Right renal pelvis (tissue), 4 donors: ENCODE results near the gene FHIT. TPM values are rescaled to one million over a fixed set of nuclear protein-coding genes. Genes with fewer than 3 reads are reported as not detected.

Experiments
- DNase-seq, 4 donors: peaks; one replicate each; pipeline ENCODE4 v3.0.0-alpha.2; 2013; ENCODE audit warnings: low read depth in 4 of 4, low spot score in 3 of 4, missing footprints in 1 of 4
- polyA plus RNA-seq, 4 donors: library from polyadenylated mRNA; unstranded; fragments of 120-200 nt; gene quantifications; one replicate each; pipeline ENCODE4 v1.2.1, GENCODE V29; 2013; ENCODE audit not compliant: insufficient read length in 4 of 4

The FHIT gene
- polyA plus RNA-seq, 4 donors = 24.5 to 27.4 (median 26.6) TPM

DNA sequence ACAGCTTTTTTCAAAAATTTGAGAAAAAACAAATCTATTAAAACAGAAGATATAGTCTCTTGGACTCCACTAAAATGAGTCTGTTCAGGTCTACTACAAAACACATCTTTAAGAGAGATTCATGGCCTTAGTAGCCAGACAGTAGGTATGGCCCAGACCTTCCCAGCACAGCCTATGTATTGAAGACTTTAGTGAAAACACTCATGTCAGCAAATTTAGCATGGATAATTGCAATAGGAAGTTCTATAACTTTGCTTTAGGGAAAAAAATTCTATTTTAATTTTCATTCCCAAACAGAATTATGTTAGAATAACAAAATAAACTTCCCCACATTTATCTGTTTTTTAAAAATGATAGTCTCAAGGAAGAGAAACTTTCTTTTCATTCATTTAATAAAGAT, 976.6 kb downstream of the FHIT start:
- DNase-seq = no peak

DNA sequence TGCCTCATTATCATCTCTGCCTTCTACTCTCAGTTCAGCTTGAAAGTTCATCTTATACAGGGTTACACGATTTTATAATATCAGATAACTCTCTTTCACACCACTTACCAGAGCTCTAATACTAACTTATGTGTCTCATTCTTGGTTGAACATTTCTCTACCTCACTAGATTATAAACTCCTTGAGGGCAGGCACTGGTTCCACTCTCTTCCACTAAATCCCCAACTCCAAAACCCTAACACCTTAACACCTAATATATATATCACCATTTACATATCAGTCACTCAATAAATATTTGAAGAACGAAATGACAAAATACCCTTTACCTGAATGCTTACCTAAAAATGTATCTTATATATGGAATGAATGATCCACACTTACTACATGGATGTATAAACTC, 977.2 kb downstream of the FHIT start:
- DNase-seq = no peak

DNA sequence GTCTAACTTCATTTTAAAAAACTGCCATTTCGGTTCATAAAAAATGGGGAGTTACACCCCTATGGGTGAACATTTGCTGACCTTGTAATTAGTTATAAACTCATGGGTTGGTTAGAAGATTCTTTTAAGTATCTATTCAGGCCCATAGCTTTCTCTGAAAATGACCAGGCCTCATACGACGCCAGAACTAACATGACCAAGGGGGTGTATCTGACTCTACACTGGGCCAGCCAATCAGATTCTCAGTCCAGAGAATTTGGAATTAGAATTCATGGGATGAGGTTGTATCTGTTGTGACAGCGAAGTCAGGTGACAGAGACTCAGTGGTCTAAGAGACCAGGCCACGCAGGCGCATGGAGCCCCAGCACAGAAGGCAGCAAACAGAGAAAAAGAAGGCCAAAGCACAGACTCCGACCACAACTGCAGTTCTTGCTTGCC, 981.4 kb downstream of the FHIT start:
- DNase-seq = no peak

DNA sequence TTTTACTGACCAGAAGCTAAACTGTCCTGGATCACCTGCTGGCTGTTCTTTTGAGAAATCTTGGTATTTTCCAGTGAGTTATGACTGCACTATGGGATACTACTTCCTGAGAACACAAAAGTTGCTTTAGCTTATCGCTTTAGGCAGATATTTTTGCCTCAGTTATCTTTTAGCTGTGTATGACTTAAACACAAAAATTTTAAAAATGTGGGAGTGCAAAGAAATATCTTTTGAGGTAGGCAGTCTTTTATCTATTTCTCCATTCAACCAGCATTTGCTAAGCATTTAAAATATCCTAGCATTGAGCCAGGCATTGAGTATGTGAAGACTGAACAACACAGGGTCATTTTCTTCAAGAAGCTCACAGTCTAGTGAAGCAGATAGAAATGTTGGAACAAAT, 981.9 kb downstream of the FHIT start:
- no peak for DNase-seq

DNA sequence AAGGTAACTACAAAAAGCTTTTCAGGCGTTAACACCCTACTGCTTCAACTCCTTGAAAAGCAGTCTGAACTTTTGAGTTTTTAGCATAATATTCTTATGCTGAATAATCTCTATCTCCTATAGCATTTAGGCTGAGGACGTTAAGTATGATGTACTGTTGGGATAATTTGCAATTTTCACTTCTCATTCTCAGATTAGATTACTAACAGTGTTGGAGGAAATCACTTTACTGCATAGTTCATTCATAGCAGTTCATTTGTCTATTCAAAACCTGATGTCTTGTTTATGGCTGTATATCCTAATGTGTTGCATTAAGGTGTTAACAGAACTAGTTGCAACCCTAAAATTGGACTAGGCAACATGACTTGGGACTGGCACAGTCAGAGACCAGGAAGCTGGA, 983.1 kb downstream of the FHIT start:
- DNase-seq = no peak

DNA sequence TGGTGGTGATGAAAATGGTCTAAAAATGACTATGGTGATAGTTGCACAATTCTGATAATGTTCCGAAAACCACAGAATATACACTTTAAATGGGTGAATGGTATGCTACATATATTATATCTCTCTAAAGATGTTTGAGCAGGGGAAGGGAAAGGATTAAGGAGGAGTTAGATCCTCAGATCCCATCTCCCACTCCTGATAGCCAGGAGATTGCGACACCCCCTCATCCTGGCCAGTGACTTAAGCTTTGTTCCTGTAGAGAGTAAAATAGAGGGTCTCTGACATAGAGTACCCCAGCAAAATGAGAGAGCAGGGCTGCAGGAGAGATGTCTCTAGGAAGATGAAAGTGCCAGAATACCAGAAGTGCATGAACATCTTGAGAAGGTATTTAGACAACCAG, 984.8 kb downstream of the FHIT start:
- DNase-seq = no peak

DNA sequence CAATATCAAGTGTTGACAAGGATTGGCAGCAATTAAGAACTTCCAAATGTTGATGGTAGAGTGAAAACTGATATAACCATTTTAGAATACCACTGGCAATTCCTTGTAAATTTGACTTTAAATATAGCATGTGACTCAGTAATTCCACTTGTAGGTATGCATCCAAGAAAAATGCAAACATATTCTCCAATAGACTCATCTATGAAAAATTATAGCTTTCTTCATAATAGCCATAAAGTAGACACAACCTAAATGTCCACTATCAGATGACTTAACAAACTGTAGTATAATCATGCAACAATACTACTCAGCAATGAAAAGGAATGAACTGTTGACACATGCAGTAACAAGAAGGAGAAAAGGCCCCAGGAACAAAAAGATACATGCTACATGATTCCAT, 988.1 kb downstream of the FHIT start:
- DNase-seq = no peak

DNA sequence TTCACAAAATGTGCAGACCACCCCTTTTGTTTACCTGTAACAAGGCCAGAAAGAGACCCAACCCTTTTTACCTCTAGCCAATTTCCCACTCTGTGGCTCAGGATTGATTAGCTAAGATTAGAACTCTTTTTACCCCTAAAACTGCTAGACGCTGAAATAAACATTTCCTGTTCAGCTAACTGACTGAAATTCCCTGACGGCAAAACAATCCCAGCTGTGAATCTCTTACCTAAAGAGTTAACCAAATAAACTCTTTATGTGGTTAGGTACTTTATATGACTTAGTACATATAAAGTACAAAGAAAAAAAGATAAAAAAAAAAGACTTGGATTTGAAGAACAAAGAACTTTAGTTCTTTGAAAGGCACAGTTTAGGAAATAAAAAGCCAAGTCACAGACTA, 988.7 kb downstream of the FHIT start:
- no peak for DNase-seq

DNA sequence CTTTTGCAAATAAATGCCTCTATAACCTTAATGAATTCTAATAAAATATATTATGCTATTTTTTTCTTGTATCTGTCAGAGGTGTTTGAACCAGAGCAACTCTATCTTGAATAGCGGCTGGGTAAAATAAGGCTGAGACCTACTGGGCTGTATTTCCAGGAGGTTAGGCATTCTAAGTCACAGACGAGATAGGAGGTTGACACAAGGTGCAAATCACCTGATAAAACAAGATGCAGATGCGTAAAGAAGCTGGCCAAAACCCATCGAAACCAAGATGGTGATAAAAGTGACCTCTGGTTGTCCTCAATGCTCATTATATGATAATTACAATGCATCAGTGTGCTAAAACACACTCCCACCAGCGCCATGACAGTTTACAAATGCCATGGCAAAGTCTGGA, 990.7 kb downstream of the FHIT start:
- DNase-seq = no peak

DNA sequence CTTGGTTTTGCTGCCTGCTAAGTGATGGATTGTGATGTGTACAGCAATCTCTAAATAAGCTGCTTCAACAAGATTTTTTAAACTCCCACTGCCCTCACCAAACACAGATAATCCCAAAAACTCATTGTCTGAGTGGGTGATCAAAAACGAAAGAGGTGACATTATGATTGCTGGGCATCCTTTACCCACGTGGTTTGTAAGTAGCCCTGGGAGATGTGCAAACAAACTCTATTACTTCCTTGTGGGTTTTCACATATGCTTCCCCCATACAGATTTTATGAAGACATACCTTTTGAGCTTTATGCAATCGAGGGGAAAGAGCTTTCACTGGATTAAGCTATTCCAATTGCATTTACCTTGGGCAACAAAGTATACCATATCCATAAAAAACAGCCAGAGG, 1000.4 kb downstream of the FHIT start:
- DNase-seq = no peak

DNA sequence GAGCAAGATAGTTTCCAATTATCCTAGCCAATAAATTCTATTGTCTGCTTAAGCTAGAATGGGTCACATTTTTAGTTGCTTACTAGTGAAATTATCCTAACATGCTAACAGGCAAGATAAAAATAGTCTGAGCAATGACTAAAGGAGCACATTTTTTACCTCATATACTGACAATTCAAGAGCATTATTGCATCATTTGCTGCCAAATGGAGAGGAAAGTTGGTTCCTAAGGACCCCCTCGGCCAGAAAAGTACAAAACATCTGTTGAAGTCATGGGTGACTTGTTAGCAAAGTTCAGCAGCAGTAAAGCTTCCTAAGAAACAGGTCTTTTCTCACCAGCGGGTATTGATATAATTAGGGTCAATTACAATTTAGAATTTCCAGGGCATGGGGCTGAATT, 1001.0 kb downstream of the FHIT start:
- DNase-seq = no peak

DNA sequence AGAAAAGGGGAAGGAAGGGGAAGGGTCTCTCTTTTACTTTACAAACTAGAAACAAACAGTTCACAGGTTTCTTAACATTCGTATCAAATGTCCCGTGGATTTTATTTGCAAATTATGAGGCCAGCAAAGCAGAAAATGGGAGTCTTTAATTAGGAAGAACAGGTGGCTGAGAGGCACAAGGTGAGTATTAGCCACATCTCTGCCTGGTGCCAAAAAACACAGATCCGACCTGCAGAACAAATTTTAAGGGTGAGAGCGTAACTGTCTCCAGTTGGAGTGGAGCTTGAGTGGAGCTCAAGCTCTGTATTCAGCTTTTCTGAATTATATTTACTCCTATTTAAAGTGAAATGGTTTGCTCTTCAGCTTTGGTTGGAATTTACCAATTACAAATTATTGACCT, 1004.9 kb downstream of the FHIT start:
- no peak for DNase-seq

DNA sequence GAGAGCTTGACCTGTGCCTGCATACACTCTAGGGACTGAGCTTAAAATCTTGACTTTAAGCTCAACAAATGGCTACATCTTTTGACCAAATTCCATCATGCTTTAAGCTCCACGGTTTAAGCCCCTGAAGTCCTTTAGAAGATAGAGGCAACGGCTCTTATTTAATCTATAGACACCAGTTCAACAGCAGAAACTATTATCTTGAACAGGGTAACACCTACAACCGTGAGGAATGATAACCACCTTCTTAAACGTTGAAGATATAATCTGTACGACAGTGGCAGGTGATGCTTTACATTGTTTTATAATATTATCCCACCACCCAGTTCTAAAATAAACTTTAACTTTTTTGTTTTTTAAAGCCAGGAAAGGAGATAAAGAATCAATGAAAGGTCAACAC, 1007.8 kb downstream of the FHIT start:
- no peak for DNase-seq

DNA sequence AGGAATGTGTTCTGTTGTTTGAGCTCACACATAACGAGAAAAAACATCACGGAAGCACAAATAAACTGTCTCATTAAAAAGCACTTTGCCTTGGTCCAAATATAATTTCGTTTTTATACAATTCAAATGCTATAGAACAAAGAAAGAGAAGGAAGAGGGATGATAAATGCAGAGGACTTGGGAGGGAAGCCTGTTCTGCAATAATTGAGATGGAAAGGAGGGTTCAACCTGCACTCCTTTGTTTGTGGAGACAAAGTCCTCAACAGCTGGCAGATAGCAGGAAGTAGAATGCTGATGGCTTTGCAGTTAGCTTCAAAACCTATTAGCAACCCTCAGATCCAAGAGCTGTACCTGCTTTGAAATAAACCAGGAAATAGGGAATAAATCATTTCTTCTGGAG, 1010.8 kb downstream of the FHIT start:
- no peak for DNase-seq

DNA sequence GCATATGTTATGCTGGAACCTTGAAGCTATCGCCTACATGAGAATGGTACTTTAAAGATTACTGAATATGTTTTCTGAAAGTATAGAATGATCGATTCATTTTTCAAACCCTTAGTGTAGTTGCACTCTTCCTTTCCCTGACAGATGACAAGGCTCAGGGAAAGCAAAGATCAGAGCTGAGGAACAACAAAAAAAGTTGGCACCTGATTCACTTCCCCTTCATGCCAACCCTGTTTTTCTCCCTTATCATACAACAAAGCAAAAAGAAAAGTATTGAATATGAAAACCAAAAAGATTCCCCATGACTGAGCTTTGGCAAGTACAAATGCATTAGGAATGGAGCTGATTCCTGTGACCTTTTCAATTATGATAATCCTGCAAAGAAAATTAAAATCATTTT, 1012.7 kb downstream of the FHIT start:
- DNase-seq = no peak

DNA sequence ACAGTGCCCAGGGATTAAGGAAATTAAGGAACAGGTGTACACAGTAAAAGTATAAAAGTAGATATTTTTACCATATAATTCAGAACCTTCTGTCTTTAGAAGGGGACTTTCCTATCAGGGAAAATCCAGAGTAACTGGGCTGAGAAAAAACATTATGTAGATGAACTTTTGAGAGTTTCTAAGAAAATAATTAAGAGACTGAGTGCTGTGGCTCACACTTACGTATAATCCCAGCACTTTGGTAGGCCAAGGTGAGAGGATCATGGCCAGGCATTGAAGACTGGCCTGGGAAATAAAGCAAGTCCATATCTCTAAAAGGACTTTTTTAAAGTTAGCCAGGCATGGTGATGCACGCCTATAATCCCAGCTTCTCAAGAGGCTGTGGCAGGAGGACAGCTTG, 1021.8 kb downstream of the FHIT start:
- DNase-seq = no peak

DNA sequence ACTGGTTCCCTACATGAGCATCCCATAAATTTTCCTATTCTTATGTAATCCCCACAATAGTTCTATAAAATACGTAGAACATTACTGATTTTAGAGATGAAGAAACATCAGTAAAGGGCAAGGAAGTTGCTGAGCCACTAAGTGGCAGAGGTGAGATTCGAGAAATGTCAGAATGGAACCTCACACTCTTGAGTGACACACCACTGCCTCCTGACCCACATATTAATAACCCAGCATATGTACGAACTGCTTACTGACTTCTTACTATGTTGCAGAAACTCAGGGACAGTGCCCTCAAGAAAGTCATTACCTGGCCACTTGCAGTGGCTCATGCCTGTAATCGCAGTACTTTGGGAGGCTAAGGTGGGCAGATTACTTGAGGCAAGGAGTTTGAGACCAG, 1022.4 kb downstream of the FHIT start:
- no peak for DNase-seq

DNA sequence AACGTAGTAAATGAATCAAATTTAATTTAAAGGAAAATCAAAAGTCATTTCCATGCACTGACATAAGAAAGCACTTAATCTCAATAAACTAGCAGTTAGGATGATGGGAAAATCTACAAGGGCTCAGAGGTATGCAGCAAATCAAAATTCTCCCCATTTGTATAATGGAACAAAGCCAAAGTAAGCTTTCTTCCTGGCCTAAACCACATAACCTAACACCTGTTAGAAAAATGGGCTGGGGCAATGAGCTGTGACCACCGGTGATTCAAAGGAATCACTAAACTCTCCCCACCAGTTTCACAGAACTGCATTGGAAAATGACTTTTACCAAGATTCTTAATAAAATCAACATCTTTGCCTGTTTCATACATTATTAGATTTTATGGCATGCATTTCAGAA, 1024.3 kb downstream of the FHIT start:
- no peak for DNase-seq

DNA sequence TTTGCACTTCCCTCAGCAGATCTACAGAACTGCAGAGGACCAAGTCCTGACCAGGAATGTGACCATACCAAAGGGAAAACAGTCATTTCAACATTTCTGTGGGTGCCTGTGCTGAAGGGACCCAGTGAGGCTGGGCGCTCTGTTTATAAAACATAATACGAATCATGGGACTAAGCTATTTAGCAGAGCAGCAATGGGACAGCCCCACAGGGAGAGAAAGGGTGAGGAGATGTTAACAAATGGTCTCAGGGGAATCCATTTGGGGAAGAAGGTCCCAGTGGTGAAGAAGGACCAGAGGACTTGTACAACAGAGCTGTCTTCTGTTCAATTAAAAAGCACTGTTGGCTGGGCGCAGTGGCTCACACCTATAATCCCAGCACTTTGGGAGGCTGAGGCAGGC, 1025.4 kb downstream of the FHIT start:
- no peak for DNase-seq

DNA sequence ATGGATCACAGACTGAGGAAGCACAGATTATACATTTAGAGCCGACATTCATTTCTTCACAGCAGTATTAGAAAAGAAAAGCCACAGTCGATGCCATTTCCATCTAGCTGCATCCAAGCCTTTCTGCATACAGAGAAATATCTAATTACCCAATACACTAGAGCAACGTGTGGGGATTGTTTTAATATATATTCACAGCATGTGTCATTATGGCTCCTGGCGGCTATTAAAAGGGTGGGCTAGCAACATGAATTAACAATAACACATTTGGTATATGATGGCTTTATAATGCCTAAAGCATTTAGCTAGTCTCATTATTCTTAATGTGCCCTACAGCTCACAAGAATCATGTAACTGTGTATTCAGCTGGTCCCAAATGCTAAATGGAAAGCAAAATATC, 1030.5 kb downstream of the FHIT start:
- no peak for DNase-seq

DNA sequence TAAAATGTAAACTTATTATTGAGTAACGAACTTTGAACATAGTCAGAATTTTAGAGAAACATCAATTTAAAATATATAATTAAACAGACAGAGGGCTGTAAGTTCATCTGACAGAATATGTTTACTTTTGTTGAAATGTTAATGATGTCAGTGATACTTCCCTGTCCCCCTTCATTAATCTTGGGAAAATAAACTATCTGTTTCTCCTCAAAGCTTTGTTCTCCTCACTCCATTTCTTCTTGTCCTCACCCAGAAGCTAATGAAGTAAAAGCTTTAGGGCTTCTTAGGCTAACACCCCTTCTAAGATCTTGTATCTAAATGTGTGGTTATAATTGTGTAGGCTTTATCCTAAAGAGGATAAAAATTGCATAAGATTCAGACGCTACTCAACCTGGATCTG, 1031.8 kb downstream of the FHIT start:
- DNase-seq = no peak

DNA sequence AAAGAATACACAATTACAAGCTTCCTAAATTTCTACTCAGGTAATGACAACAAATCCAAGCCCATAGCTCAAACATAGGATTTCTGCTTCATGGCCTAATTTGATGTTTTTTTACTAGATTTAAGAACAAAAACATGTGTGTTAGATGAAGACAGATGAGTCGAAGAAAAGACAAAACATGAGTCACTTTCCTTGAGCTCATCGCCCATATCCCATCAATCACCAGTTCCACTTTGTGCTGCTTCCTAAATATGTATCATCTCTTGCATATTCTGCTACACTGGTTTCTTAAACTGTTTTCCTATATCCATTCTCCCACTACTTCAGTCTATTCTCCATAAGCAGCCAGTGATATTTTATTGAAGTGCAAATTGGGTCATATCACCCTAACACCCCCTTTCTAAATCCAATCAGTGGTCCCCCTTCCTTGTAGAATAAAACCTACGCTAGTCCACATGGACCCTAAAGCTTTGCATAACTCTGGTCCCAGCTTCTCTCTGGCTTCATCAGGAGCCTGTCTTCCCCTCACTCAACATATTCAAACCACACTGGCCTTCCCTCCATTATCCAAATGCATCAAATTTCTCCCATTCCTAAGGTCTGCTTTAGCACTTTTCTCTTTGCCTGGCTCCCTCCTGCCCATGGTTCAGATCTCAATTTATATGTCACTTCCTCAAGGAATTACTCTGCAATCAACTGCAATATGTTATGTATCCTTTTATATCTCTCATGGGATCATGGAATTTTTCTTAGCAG, 1033.9 kb downstream of the FHIT start:
- DNase-seq = no peak

DNA sequence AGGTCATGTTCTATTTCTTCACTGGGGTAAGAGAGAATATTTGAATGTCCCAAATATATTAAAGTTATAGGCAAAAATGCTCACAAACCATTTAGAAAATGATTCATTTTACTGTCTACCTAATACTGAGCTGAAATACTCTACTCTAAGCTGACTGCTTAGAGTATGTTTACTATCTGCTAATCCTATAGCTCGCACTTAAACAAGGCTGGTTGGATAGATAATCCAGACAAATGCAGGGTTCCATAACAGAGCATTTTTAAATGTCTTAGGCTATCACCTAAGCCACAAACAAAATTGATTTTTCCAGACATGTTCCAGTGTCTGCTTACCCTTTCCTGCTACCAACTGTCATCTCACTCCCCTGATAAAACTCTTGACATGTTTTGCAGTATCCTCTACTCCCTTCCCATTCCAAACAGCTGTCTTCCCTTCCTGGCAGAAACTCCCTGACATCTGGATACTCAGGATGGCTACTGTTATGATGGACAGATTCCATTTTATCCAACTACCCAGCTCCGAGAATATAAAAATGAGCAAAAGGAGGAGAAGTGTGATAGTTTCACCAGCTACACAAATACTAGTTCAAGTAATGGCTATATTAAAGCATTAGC, 1034.7 kb downstream of the FHIT start:
- no peak for DNase-seq
